Measurements from ENCODE around the gene FIBP.
A peak's percentile ranks its signal among the peaks of the same experiment; 100 is the strongest.

The FIBP gene

DNA sequence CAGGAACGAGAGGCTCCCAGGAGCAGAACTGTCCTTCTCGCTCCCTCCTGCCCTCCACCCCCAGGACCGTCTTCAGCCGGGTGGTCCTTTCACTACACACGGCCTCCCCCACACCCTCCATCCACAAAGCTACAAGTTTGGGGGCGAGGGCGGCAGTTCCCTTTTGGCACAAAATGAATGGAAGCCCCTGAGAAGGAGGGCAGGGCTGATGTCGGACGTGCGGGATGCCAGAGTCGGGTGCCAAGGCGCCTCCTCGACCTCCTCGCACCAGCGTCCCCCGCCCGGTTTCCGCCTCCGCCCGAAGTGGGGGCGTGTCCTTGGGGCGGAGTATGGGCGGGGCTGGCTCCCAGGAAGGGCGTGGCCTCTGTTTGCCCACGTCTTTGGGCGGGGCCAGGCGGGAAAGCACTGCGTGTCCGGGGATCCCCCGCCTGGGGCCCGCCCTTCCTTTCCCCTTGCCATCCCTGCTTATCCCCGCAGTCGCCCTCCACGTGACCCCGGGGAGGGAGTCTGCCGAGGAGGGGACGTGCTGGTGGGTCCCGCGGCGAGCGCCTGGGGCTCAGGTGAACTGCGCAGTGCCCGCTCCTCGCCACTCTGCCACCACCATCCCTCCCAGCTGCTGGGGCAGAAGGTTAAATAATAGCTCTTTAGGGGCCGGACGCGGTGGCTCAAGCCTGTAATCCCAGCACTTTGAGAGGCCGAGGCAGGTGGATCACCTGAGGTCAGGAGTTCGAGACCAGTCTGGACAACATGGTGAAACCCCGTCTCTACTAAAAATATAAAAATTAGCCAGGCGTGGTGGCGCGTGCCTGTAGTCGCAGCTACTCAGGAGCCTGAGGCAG, 14.7 kb downstream of the FIBP start:
- in situ Hi-C loops (cut with MboI; ENCODE audit: low pct_unique_long_range_greater_than_20kb, low sequenced_read_pairs): no loop called here
- DNase-seq: peak; percentile 90

DNA sequence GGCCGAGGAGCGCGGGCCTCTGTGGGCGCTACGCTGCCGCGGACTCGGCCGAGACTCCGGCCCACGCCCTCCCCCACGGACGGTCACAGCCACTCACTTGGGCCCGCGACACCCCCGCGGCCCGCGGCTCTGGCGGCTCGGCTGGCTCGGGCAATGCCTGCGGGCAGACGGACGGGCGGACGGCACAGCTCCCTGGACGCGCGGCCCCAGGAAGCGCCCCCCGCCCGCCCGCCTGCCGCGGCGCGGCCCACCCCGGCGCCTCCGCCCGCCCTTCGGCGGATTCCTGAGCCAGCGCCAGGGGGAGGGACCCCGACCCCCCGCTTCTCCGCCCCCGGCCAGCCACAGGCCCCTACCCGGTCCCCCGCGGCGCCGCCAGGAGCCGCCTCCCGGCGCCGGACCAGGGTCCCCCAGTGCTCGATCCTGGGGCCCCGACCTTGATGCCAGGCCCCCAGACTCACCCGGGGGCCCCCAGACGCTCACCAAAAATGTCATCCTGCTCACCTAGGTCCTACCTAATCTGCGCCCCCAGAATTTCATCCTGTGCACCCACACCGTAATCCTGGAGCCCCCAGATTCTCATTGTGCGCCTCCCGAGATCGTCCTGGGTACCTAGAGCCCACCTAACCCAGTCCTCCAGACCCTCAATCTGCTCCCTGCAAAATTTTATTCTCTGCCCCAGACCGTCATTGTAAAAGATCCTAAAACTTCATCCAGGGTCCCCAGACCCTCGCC, 15.5 kb downstream of the FIBP start, which contains the start of gene EFEMP2:
Gene EFEMP2 (minus strand): TSS at position 215 of the 732 bp plus-strand sequence. CDS start 446 bp downstream, outside the sequence.
- no peak for DNase-seq
- in situ Hi-C loops (cut with MboI; ENCODE audit: low pct_unique_long_range_greater_than_20kb, low sequenced_read_pairs): no loop called here

DNA sequence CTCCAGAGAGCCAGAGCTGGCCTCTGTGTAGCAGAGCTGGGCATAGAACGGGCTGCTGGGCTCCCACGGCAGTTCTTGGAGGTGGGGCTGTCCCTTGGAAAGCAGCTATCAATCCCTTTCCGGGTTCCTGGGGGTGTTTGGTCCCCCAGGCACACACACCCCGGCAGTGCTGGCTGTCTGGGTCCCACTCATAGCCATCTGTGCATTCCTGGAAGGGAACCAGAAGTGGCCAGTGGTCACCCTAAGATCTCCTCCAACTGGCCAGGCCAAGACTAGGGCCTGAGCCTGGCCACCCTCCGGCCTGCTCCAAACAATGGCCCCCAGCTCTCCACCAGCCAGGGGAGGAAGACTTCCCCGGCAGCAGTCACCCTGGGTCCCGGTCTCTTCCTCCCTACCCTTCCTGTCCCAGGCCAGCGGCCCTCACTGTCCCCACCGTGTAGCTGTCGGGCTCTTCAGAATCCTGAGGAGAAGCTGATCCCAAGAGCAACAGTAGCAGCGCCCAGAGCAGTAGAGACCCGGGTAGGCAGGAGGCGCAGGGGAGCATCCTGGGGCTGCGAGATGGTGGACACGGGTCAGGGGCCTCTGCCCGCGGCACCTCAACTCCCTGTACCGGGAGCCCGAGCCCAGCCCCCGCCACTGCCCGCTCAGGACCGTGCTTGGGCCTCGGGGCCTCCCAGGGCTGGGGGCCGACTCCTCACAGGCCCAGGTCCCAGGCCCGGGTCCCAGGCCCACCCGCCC, 16.3 kb downstream of the FIBP start:
- no peak for DNase-seq

DNA sequence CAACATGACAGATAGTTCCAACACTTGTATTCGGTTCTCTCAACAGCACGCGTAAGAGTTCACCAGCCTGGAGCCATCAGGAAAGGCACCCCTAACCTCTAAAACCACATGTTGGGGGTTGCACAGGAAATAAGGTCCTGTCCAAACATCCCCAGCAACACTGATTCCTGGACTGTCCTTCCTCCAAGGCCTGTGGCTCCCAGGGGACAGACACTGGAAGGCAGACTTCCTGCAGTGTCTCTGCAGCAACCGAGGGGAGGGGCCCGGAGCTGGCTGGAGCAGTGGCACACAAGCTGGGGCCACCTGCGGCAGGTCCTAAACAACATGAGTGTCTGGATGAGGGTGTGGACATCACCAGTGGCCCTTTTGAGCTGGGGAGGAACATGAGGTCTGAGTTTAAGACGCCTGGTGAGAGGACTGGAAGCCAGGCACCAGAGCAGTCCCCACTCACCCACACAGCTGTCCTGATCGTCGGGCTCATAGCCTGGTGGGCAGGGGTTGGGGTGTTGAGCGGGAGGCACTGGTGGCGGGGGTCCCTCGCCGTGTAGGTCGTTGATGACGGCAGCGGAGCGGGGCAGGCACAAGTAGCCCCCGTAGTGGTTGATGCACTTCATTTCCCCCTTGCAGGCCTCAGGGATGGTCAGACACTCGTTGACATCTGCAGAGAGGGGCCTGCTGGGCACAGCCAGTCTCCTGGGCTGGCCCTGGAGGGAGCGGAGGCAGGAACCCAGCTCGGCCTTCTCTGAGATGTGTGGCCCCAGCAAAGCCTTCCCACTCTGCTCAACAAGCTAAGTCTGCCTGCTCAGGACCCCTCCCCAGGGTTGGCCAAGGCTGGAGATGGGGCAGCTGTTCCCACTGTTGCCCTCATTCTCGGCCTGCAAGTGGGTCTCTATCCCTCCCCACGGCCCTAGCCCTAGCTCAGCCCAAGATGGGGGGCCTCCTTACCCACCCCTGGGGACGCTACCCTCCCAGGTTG, 17.3 kb downstream of the FIBP start:
- DNase-seq: peak; percentile 70
- in situ Hi-C loops (cut with MboI; ENCODE audit: low pct_unique_long_range_greater_than_20kb, low sequenced_read_pairs): no loop called here

More for the DNA sequence above, 16.3 kb downstream of the FIBP start:
- in situ Hi-C loops (cut with MboI; ENCODE audit: low pct_unique_long_range_greater_than_20kb, low sequenced_read_pairs): no loop called here

DNA sequence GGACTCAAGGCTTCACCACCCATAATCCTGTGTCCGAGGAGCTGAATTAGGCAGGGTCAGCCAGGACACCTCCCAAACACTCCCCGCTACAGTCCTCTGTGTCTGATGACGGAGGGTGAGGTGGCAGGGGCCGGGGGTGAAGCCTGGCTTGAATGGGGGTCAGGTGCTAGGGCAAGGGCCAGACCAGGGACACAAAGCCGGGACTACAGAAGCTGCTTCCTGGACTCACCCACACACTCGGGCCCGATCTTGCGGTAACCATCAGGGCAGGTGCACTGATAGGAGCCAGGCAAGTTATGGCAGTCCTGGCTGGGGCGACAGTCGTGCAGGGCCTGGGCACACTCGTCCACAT, 18.0 kb downstream of the FIBP start:
- in situ Hi-C loops (cut with MboI; ENCODE audit: low pct_unique_long_range_greater_than_20kb, low sequenced_read_pairs): no loop called here
- no peak for DNase-seq

DNA sequence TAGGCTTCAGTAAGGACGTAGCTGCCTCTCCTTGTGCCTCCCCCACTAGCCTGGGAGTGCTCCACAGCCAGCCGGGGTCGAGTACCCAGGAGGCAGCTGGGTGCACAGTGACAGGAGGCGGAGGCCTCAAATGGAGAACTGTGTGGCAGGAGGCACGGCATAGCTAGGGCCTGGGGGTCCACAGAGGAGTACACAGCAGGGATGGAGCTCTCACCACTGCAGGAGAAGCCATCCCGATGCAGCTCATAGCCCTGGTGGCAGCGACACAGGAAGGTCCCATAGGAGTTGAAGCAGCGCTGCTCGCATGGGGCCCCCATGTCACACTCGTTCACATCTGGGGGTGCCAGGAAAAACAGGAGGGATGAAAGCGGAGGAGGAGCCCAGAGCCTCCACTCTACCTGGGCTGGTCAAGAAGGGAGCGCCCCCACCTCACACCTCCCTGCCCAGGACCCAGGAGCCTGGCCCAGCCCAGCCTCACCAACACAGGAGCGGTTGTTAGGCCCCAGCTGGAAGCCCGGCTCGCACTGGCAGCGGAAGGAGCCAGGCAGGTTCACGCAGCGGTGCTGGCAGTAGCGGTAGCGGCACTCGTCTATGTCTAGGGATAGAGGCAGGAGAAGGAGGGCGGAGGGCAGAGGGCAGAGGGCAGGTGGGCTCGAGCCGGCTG, 18.5 kb downstream of the FIBP start:
- DNase-seq: no peak
- in situ Hi-C loops (cut with MboI; ENCODE audit: low pct_unique_long_range_greater_than_20kb, low sequenced_read_pairs): no loop called here

DNA sequence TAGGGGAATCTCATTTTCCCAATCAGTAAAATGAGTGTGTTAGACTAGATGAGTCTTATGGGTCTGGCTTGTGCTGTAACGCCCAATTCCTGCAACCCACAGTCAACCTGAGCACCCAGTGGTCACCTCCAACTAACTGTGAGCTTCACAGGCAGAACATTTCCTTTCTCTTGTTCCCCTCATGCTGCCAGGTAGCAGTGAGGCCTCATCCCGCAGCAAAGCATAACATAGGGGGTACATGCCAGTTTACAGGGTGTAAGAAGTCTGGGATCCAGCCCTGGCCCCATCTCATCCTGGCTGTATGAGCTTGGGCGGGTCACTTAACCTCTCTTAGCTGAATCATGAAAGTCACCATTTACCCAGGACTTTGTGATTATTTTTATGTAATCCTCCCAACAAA, 19.4 kb downstream of the FIBP start:
- no peak for DNase-seq
- in situ Hi-C loops (cut with MboI; ENCODE audit: low pct_unique_long_range_greater_than_20kb, low sequenced_read_pairs): no loop called here

DNA sequence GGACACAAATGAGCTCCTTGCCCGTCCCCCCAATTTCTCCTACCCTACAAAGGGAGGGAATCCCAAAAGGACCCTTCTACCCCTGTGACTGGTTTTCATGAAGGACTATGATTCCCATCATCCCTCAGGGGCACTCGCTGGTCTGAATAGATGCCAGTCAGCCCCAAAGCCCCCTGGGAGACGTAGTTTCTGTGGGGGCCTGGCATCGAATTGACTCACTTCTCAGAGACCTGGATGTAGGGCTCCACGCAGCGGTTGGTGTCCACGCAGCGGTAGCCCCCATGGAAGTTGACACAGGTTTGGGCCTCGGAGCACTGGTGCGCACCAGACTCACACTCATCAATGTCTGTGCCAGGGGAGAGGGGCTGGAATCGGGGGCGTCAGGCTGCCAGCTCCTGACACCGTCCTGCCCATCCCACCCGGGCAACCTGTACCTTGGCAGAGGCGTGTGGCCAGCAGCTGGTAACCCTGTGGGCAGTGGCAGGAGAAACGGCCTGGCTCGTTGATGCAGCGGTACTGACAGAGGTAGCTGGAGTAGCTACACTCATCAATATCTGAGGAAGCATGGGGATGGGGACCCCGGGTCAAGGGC, 20.1 kb downstream of the FIBP start:
- no peak for DNase-seq
- in situ Hi-C loops (cut with MboI; ENCODE audit: low pct_unique_long_range_greater_than_20kb, low sequenced_read_pairs): no loop called here

DNA sequence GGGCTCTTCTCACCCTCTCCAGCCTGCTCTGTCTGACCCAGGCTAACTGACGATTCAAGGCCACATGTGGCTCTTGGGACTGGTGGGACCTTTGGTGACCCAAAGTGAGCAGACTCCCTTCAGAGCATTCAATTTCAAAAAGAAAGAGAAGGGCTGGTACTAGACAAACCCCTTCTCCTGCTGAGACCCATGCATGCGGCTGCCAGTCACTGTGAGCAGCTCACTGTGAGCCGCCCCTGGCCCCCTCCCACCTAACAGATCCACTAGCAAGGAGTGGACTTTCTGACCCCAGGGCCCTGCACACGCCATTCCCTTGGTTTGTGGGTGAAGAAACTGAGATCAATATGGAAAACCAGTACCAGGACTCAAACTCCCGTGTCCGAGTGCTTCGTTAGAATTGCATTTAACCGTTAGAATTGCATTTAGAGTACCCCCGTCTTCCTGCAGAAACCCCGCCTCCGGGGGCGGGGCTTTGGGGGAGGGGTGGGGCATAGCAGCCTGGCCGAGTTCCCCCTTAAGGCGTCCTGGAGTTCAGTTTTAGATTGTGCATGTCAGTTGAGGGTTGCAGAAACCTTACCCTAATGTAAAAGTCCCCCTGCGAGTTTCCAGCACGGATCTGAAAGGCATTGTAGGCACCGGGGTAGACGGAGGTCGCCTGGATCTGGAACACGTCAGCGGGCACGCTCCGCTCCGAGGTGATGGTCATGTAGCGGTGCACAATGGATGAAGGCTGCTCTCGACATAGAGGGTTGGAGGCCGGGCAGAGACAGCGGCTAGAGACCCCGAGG, 20.8 kb downstream of the FIBP start:
- in situ Hi-C loops (cut with MboI; ENCODE audit: low pct_unique_long_range_greater_than_20kb, low sequenced_read_pairs): no loop called here
- DNase-seq: no peak

DNA sequence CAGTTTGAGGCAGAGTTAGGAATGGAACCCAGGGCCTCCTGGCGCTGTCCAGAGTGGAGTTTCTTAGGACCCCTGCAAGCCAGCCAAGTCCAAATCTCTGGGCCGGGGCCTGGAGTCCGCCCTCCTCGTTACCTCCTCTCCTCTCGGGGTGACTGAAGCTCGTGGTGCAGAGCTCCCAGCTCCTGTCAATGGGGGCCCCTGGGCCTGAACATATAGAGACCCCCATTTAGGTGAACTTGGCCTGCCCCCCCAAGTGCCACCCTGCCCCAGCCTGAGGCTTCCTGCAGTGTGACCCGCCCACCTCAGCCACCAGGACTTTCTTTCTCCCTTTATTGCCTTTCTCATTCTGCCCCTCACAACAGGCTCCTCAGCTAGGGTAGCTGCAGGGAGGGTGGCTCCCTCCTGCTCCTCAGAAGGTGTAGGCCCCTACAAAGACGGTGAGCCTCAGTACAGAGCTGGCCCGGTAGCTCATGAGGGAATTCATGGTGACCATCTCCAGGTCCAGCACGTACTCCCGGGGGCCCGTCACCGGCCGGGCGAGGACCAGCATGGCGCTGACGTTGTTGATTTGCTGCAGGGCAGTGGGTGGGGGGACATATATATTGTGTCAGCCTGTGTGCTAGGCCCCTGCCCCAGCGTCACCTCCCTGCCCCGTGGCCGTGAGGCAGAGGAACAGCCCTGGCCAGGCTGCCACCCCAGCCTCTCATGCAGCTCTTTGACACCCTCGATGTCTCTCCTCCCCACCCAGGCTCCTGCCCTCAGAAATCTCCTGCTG, 21.6 kb downstream of the FIBP start:
- DNase-seq: no peak
- in situ Hi-C loops (cut with MboI; ENCODE audit: low pct_unique_long_range_greater_than_20kb, low sequenced_read_pairs): no loop called here

DNA sequence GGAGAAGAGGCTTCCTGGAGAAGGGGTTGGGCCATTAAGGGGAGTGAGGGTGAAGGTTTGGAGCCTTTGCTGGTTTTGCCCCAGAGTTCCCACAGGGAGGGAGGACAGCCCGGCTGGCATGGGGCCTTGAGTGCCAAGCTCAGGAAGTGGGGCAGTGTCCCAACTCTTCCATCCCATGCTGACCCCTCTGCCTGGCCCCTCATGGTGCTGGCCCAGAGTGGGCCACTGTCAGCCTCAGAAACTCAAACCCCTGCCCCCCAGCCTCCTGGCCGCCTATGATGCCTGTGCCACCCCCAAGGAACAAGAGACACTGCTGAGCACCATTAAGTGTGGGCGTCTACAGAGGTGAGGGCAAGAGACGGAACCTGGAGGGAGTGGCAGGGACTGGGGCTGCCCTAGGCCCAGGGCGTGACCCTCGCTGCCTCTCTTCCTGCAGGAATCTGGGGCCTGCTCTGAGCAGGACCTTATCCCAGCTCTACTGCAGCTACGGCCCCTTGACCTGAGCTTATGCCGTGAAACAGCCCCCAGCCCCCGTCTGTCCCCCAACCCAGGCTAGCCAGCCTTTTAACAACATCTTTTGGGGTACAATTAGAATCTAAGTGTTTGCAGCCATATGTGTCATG, 22.6 kb downstream of the FIBP start:
- no peak for DNase-seq
- in situ Hi-C loops (cut with MboI; ENCODE audit: low pct_unique_long_range_greater_than_20kb, low sequenced_read_pairs): no loop called here

DNA sequence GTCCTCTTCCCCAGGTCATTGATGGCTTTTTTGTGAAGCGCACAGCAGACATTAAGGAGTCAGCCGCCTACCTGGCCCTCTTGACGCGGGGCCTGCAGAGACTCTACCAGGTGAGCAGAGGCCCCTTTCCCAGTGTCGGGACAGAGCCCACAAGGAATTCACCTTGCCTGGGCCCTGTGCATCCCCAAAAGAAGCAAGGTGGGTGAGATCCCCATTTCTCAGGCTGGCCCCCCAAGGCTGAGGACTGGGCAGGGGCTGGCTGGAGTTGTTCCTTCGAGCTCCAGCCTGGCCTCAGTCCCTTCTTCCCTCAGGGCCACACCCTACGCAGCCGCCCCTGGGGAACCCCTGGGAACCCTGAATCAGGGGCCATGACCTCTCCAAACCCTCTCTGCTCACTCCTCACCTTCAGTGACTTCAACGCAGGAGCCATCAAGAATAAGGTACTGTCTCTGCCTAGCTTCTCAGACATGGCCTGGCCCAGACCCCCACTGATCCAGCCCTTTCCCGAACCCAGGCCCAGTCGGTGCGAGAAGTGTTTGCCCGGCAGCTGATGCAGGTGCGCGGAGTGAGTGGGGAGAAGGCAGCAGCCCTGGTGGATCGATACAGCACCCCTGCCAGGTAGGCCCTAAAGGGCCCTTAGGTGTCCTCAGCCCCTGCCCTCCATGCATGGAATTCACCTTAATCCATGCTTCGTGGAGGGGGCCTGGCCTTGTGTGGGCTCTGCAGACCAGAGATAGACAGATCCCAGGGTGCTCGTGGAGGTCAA, 23.4 kb downstream of the FIBP start:
- in situ Hi-C loops (cut with MboI; ENCODE audit: low pct_unique_long_range_greater_than_20kb, low sequenced_read_pairs): no loop called here
- DNase-seq: no peak

DNA sequence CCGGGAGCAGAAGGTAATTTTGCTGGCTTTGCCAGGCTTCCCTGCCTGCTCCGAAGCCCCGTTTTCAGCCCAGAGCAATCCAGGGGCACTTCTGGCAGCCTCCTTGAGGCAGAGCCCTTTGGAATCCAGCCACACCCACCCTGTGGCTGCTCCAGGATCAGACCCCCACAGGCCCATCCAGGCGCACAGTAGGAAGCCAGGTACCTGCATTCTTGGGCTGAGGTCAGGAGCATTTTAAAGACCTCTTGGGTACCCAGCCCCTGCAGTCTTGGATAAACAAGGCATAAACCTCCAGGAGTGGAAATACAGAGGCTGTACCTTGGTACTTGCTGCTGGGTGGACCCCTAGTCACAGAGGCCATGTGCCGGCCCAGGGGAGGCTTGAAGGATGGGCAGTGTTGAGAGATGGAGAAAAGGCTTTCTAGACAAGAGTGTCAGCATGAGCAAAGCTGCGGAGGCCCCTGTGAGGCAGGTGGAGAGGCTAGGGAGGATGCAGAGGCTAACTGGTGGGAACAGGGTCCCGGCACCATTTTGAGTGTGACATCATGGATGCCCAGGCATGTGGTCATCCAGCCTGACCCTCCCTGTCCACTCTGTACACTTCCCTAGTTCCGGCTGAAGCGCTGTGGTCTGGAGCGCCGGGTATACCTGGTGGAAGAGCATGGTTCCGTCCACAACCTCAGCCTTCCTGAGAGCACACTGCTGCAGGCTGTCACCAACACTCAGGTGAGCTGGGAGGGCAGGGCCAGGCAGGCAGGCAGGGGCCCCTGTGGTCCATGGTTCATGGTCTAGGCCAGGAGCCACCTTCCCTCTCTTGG, 24.2 kb downstream of the FIBP start:
- no peak for DNase-seq
- in situ Hi-C loops (cut with MboI; ENCODE audit: low pct_unique_long_range_greater_than_20kb, low sequenced_read_pairs): no loop called here

DNA sequence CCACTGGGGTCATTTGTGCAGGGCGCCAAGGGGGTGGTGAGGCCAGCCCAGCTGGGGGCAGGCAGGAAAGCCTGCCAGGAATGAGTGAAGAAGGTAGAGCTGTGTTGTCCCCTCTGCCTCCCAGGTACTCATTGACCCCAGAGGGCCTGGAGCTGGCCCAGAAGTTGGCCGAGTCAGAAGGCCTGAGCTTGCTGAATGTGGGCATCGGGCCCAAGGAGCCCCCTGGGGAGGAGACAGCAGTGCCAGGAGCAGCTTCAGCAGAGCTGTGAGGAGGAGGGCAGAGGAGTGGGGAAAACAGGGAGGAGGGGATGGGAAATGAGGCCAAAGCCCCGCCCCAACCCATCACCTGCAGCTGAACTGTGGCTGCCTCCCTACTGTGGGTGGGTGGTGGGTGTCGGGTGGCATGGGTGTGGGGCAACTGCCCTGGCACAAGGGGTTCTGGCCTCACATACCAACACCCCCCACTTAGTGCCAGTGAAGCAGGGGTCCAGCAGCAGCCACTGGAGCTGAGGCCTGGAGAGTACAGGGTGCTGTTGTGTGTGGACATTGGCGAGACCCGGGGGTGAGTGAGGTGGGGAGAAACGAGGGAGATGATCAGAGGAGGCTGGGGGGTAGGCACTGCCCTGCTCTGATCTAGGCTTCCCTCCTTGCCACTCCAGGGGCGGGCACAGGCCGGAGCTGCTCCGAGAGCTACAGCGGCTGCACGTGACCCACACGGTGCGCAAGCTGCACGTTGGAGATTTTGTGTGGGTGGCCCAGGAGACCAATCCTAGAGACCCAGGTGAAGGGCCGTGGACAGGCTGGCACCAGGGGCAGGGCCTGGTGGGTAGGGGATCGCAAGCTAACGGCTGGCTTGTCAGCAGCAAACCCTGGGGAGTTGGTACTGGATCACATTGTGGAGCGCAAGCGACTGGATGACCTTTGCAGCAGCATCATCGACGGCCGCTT, 25.1 kb downstream of the FIBP start:
- no peak for DNase-seq
- in situ Hi-C loops (cut with MboI; ENCODE audit: low pct_unique_long_range_greater_than_20kb, low sequenced_read_pairs): no loop called here

Data from KBM-7 (cell line).